Tongue (tissue), 3 donors: ENCODE measurements around the gene SLC30A4. TPM values are rescaled to one million over a fixed set of nuclear protein-coding genes. Genes with fewer than 3 reads are reported as not detected.

Source experiments
- DNase-seq: peaks from one replicate; pipeline ENCODE4 v3.0.0-alpha.2; 2015
- small RNA-seq: library from RNA; depleted of rRNA; stranded (forward); fragments of <200 nt; gene quantifications from one replicate; pipeline ENCODE3, GENCODE V24; 2014; ENCODE audit warnings: low replicate concordance
- total RNA-seq: library from RNA; depleted of rRNA; stranded (reverse); fragments of >200 nt; gene quantifications from one replicate; pipeline ENCODE4 v1.2.3, GENCODE V29; 2014

The SLC30A4 gene
- total RNA-seq, 1 donor from 2014 or later = 14.5 TPM

DNA sequence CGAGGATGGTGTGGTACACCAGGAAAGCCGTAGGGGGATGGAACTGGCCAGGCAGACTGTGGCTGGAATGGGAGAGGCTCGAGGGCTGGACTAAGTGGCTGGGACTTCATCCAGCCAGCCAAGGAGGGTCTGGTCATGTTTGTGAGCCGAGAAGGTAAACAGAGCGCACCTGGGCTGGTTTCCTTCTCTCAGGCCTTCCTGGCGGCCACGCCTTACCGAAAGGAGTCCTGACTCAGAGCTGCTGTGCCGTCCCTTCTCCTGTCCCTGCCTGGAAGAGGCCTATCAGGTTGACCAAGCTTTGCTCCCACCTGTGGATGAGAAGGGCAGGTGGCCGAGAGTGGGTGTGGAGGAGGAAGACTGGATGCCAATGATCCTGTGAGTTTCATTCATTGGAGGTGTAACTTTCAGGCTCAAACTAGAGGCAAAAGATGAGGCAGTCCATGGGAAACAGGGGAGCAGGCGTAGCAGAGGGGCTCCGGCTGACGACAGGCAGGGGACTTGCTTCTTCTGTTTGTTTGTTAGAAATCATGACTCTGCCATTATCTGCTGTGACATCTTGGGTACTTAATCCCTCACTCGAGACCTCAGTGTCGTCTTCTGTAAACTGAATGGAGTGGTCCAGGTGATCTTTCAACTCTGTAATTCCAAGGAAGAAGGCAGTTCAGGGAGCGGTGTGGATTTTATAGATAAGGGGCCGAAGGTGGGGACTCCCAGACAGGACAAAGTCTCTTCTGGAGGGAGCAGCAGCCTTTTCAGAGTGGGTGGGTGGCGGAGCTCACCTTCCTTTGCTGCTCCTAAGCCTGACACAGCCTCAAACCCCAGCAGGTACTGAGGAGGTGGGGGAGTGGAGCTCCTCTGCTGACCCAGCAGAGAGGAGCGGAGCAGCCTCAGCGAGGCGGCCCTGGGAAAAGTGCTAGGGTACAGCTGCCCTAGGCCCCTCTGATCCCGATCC is 72.4 kb downstream of the SLC30A4 start:
- DNase-seq = no peak

GRCh38 chr15:45449395-45449794 is 73.2 kb downstream of the SLC30A4 start:
- DNase-seq = no peak

DNA sequence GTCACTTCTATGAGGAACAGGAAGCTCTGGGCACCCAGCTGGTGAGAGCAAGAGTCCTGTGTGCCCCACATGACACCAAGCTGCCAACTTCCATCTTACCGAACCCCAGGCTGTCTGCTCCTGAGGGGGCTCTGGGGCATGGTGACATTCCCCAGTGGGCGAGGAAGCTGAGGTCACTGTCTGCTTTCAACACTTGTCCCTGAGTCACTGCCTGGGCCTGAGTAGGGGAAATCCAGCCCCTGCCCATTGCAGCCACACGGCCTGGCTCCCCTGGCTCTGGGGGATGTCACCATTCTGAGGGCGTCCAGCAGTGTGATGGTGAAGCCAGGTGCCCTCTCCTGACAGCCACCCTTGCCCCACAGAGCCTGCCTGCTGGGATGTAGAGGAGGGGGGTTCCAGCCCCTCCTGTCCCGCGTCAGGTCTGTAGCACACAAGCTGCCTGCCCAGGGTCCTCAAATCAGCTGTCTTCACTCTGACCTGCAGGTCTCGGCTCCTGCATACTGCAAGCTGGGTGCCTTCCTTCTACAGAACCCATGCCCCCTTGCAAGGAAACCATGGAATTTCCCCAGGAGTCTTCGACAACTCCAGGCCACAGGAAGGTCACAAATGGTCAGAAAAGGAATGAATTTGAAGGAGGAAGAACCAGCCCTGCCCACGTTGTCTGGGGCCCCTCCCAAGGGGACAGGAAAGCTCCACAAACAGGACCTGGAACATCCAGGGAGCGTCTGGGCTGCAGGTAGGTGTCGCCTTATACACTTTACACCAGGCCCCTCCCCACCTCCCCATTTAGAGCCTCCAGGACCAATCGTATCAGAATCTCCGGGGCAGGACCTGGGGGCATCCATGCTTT is 74.3 kb downstream of the SLC30A4 start:
- DNase-seq = no peak

GRCh38 chr15:45443645-45444044 is 78.9 kb downstream of the SLC30A4 start:
- DNase-seq = no peak

DNA sequence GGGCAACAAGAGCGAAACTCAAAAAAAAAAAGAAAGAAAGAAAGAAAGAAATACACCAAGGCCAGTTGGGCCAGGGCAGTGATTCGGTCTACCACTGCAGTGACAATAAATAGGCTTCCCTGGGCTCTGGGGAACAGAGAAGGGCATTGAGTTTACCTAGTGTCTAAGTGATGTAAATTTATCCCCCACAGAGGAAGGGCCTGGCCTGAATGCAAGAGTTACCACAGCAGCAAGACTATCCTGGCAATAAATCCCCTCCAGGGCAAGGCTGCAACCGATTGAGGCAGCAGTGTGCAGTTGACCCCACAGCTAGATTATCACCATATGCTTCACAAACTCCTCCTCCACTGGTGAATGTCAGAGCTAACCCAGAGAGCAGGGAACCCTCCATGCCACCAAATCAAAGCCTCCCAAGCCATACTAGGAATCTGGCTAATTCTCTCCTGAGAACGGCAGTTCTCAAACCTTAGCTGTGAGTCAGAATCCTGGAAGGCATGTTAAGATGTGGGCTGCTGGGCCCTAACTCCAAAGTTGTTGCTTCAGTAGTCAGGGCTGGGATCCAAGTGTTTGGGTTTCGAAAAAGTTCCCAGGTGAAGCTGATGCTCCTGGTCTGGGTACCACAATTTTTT is 79.9 kb downstream of the SLC30A4 start:
- DNase-seq = no peak

DNA sequence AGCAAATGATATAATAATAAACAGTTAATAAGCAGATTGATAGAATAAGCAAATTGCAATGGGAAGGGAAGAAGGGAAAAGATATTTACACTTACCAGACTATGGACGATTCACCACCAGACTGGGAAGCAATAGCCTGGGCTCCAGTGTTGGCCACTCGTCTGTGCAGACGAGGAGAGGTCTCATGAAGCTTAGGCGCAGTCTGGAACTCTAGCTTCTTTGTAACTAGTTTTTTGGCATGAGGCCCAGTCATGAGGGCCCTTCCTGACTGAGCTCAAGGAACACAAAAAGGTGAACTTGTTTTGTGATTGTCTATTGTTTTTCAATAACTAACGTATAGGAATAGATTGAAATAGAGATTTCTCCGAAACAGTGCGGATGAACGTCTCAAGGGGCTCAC is 80.9 kb downstream of the SLC30A4 start:
- DNase-seq = peak; percentile 40

DNA sequence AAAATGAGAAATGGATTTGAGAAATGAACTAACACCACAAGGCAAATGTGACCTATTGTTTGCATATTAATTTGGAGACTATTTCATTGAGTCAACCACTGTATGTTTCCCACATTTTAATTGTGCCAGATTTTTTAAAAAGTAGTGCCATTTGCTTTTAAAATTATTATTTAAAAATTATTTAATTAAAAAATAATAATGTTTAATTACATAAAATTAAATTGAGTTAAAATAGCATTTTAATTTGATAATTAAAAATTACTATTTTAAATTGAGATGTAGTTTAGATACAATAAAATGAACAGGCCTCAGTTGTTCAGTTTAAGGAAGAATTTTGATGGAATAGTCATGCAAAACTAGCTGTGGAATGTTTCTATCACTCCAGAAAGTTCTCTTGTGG is 81.5 kb downstream of the SLC30A4 start:
- DNase-seq = no peak

GRCh38 chr15:45439521-45440260 is 82.9 kb downstream of the SLC30A4 start:
- DNase-seq = no peak

DNA sequence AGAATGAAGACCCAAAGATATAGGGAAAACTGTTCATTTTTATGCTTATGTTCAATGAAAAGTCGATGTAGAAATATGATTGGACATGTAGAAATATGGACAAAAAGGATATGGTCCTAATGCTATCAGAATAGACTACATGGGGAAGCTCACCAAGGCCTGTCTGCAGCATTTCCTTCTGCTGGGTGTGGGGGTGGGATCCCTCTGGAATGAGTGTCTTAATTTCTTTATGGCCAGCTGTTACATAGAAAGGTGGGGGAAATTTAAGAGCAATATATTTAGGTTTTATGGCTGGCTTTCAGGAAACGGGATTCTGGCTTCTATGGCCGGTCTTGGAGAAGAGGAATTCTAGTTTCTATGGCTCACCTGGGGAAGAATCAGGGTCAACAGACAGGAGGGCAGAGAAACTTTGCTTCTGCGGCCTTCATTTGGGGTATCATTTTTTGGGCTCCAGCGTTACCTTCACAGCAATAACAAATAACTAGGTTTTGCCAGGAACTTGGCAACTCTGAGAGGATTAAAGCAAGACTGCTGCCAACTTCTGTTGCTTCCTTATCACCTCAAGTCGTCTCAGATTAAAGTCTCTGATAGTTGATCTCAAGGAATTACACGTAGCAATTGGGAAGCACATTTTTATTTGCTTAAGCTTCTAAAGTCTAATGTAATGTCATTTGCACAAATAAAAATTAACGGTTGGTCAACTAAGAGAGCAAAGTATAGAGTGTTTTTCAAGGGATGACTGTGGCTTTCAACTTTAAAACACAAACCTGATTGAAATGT is 87.2 kb downstream of the SLC30A4 start:
- DNase-seq = no peak

DNA sequence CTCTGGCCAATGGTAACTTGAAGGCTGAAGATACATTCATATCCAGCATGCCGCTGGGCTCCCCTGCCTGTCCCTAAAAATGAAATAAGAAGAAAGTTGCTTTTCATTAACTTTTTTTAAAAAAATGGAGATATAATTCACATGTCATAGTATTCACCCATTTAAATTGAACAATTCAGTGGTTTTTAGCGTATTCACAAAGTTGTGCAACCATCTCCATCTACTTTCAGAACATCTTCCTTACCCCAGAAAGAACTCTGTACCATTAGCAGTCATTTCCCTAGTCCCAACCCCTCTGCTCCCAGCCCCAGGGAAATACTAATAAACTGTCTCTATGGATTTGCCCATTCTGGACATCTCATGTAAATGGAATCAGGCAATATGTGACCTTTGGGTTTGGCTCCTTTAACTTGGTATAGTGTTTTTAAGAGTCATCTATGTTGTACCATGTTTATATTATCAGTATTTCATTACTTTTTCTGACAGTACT is 88.4 kb downstream of the SLC30A4 start:
- DNase-seq = no peak

DNA sequence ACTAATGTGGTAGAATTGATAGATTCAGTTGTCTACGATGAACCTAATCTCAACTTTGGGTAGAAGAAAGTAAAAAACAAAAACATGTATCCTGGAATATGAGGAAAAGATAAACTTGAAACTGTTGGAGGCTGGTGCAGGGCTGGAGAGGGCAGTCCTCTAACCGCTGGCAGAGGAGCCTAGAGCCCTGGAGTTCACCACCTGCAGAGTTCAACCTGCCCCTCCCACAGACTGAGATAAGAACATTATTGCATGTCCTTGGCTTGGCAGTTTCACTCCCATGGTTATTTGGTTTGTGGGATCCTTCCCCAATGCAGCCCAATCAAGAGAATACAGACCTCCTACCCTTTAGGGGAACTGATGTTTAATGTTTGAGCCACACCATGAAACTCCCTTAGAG is 91.0 kb downstream of the SLC30A4 start:
- DNase-seq = no peak

DNA sequence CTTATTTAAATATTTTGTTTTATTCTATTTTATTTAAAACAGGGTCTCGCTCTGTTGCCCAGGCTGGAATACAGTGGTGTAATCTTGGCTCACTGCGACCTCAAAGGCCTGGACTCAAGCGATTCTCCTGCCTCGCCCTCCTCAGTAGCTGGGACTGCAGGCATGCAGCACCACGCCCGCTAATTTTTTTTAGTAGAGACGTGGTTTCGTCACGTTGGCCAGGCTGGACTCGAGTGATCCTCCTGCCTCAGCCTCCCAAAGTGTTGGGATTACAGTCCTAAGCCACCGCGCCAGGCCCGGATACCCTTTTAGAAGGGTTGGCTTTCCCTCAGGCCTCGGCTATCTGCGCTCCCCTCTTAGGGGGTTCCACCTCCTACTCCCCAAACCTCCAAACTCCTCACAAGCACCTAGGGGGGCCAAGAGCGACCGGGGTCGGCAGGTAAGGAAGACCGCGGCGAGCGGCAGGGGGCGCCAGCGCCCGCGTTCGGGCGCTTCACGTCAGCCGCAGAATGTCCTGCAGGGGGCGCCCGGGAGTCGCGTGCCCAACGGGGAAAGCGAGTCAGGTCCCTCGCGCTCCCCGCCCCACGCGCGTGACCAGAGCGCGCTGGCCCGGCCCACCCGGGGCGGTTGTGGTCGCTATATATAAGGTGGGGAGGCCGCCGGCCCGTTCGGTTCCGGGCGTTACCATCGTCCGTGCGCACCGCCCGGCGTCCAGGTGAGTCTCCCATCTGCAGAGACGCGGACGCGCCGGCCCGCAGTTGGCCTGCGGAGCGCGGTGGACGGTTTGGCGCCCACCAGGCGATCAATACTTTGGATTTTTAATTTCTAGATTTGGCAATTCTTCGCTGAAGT is 92.4 kb downstream of the SLC30A4 start:
- peak; percentile 67 for DNase-seq

Small RNA genes within 50 kb of the gene (small RNA-seq; reads per million reads assigned to genes)
- gene DPPA5P2 = not detected
- not detected for gene SNORA41B

Other genes with a start within 250 kb of the SLC30A4 start
- 743 TPM for gene GATM, start 144.2 kb downstream of the SLC30A4 start, total RNA-seq
- 73.8 TPM for gene BLOC1S6, start 64.6 kb upstream of the SLC30A4 start, total RNA-seq
- 23.2 TPM for gene SQOR, start 112.3 kb upstream of the SLC30A4 start, total RNA-seq